GM06990 (cell line): ENCODE measurements around the gene PLXNA4.

Experiments
- DNase-seq: peaks from one replicate; pipeline ENCODE4 v3.0.0-alpha.2; 2011; ENCODE audit not compliant: insufficient read length; ENCODE audit errors: extremely low read depth
- H3K27me3 ChIP-seq: replicated peaks from 2 replicates; pipeline ENCODE4 v1.6.0; 2011; ENCODE audit warnings: low read length; ENCODE audit not compliant: control insufficient read depth, insufficient read depth
- H3K36me3 ChIP-seq: 2 replicates; pipeline ENCODE4 v1.5.1; 2011; ENCODE audit warnings: low read length; ENCODE audit not compliant: control insufficient read depth, insufficient read depth
- H3K4me3 ChIP-seq: replicated peaks from 2 replicates; pipeline ENCODE4 v1.5.1; 2011; ENCODE audit warnings: low read depth, mild to moderate bottlenecking, control low read depth, low read length
- TF ChIP-seq, protein P1 (sequence below): IDR thresholded peaks from 2 replicates; pipeline ENCODE4 v1.5.1; 2011; ENCODE audit warnings: low read length, control low read depth, mild to moderate bottlenecking, inconsistent platforms; ENCODE audit not compliant: insufficient read depth, poor library complexity, severe bottlenecking

The PLXNA4 gene

DNA sequence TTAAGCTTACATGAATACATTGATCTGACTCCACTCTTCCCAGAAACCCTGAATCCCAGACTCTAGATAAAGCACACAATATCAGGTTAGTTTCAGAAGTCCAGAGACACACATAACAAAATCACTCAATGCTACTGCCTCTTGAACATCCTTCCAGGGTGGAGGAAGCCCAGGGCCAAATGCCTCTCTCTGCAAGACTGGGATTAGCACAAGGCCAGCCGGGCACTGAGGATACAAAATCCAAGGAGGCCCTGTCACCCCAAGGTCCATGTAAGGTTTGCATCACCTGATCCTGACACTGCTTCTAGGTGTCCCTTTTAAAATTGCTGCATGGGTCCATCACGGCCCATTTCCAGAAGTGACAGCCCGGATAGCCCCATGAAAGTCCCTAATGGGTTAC, 2.6 kb upstream of the PLXNA4 start:
- H3K27me3 ChIP-seq, result peaks cover 4% of the 10 kb centered on the region
- TF ChIP-seq, protein P1, sequence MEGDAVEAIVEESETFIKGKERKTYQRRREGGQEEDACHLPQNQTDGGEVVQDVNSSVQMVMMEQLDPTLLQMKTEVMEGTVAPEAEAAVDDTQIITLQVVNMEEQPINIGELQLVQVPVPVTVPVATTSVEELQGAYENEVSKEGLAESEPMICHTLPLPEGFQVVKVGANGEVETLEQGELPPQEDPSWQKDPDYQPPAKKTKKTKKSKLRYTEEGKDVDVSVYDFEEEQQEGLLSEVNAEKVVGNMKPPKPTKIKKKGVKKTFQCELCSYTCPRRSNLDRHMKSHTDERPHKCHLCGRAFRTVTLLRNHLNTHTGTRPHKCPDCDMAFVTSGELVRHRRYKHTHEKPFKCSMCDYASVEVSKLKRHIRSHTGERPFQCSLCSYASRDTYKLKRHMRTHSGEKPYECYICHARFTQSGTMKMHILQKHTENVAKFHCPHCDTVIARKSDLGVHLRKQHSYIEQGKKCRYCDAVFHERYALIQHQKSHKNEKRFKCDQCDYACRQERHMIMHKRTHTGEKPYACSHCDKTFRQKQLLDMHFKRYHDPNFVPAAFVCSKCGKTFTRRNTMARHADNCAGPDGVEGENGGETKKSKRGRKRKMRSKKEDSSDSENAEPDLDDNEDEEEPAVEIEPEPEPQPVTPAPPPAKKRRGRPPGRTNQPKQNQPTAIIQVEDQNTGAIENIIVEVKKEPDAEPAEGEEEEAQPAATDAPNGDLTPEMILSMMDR, result no peak
- no peak for DNase-seq
- no peaks in the 10 kb centered on the region for H3K36me3 ChIP-seq
- no peak overlapping the region for H3K4me3 ChIP-seq

DNA sequence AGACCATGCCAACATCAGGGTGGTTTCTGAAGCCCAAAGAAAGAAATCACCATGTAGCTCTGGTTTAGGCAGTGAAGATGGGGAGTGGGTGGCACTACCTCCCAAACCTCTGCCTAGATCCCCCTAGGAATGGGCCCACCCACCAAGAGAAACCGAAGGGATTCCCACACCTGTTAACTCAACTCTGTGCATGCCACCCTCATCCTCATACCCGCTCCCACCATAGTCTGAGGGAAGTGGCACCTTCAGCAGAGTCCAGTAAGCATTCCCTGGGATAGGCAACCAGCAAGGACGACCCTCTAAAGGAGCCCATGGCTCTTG, 1.7 kb upstream of the PLXNA4 start:
- H3K27me3 ChIP-seq, result peaks cover 4% of the 10 kb centered on the region
- TF ChIP-seq, protein P1, result no peak
- no peak for DNase-seq
- no peak overlapping the region for H3K4me3 ChIP-seq
- no peaks in the 10 kb centered on the region for H3K36me3 ChIP-seq

DNA sequence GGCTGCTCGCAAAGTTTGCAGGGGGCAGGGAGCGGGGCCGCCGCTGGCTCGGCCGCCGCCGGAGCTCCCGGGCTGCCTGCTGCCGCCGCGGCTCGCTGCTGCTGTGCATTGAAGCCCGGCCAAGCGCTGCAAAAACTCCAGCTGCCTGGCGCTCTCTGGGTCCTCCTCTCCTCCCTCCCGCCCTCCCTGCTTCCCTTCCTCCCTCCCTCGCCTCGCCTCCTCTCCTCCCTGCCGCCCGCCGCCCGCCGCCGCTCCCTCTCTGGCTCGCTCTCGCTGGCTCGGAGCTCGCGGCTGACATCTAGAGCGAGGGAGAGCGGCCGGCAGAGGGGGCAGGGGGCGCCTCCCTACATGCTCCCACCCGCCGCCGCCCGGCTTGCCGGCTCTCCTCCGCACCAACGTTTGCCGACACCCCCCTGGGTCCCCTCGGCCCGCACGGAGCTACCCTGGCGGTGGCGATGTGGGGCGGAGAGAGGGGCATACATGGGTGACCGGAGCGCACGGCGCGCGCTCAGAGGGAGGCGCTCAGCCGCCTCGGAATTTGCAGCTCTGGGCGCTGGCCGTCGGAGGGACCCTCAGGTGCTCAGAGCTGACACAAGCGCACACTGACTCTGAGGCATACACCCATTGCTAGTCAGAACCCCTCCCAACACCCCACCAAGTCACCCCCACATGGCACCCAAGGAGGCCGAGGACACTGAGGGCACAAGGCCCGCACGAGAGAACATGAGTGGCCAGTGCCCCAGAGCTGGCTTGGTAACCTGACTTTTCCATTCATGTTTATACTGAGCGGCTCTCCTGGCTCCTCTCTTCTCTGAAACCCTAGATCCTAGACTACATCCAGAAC, 1.2 kb upstream of the PLXNA4 start:
- Histone ChIP-seq H3K27me3 (peaks cover 4% of the 10 kb centered on the region), H3K36me3 (no peaks in the 10 kb centered on the region), H3K4me3 (no peak overlapping the region)
- DNase-seq, result no peak
- TF ChIP-seq, protein P1, result no peak

DNA sequence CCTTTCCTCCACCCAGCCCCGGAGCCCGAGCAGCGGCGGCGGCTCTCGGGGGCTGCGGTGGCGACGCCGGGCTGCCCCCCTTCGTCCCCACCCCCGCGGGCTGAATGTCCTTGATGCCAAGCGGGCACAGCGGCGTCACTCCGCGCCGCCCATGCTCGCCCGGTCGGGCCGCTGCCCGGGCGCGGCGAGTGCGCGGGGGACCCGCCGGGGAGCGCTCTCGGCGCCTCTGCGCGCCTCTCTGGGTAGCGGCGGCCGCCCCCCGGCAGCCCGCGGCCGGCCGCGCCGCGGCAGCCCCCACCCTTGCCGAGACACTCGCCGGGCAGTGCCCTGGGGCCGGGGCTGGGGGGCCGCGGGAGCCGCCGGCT, 433 bp upstream of the PLXNA4 start:
- TF ChIP-seq, protein P1, result no peak
- no peak overlapping the region for H3K4me3 ChIP-seq
- H3K27me3 ChIP-seq, result peaks cover 4% of the 10 kb centered on the region

DNA sequence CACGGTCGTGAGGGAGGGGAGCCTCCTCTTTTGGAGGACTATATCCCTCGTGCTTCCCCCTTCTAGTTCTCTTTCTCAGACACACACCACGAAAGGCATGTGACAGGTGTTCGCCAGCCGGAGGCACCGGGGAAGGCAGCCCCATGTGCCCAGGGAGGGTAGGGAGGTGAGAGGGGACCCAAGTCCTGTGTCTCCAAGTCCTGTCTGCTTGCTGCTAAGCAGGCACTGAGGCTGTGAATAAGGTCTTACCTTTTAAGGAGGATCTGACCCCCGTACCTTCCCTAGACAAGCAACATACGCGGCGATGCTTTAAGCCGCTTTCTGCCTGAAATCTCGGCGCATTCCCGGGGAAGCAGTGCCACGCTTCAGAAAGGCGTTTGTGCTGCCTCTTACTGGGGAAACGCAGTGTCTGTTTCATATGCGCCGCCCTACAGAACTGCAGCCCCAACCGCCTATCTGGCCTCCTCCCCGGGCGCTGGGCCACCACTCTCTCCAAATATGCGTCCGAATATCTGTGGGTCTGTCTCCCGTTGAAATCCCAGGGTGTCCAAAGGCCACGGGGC, 770 bp downstream of the PLXNA4 start:
- H3K27me3 ChIP-seq, result peaks cover 4% of the 10 kb centered on the region
- no peaks in the 10 kb centered on the region for H3K36me3 ChIP-seq
- DNase-seq, result no peak
- no peak overlapping the region for H3K4me3 ChIP-seq
- TF ChIP-seq, protein P1, result no peak

More for the DNA sequence above, 433 bp upstream of the PLXNA4 start:
- DNase-seq, result no peak
- H3K36me3 ChIP-seq, result no peaks in the 10 kb centered on the region

DNA sequence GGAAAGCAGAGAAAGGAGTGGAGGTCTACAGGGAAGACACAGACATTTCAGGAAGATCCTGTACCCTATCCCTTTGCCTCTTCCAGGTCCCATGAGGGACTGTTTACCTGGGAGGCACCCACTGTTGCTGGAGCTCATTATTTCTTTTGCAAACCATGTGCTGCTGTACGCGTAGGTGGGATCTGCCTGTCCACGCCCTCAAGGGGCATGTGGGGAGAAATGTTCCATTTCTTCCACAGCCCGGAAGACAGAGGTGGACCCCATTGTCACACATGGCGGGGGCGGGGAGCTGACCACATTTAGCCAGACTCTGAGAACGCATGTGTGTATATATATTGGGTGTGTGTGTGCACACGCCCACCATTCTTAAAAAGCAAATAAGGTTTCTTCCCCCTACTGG, 2.0 kb downstream of the PLXNA4 start:
- TF ChIP-seq, protein P1, result no peak
- Histone ChIP-seq H3K27me3 (peaks cover 4% of the 10 kb centered on the region), H3K4me3 (no peak overlapping the region), H3K36me3 (no peaks in the 10 kb centered on the region)
- no peak for DNase-seq
